Measurements from ENCODE around the gene FXYD1. TPM values are rescaled to one million over a fixed set of nuclear protein-coding genes. Genes with fewer than 3 reads are reported as not detected.

FXYD1 gene
- polyA plus RNA-seq, 2 of the 4 experiments (the other 2 are of a cell fraction): not detected

- FAIRE-seq: no peak
- no peaks in the 10 kb centered on the region for H3K9me3 ChIP-seq
- H3K4me3 ChIP-seq: no peak overlapping the region
- H3K4me2 ChIP-seq: peak overlapping the region; percentile 83
- ChIA-PET CTCF (interaction anchor here (0.7 to 11.0 kb wide), 19 partner anchors 9 to 168 kb away, joined by 3 to 163 read pairs (median 8); partner anchors contain the start of genes FXYD3, FXYD5 and USF2), POLR2A (interaction anchor here (0.7 to 1.2 kb wide), 3 partner anchors 16 to 148 kb away, joined by 5 to 9 read pairs (median 7); no protein-coding TSS in a partner anchor)
- no peak for TF ChIP-seq SMC3 (IDR thresholded peaks at IDR 0.05)
- TF ChIP-seq RARB (CRISPR knock-in tag; IDR thresholded peaks at IDR 0.05): no peak
- TF ChIP-seq, protein P1, sequence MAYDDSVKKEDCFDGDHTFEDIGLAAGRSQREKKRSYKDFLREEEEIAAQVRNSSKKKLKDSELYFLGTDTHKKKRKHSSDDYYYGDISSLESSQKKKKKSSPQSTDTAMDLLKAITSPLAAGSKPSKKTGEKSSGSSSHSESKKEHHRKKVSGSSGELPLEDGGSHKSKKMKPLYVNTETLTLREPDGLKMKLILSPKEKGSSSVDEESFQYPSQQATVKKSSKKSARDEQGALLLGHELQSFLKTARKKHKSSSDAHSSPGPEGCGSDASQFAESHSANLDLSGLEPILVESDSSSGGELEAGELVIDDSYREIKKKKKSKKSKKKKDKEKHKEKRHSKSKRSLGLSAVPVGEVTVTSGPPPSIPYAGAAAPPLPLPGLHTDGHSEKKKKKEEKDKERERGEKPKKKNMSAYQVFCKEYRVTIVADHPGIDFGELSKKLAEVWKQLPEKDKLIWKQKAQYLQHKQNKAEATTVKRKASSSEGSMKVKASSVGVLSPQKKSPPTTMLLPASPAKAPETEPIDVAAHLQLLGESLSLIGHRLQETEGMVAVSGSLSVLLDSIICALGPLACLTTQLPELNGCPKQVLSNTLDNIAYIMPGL (CRISPR knock-in tag; IDR thresholded peaks at IDR 0.05; ENCODE audit: borderline replicate concordance): no peak
- TF ChIP-seq FOSL2 (IDR thresholded peaks at IDR 0.05): no peak
- no peak for TF ChIP-seq FOSL2 (CRISPR knock-in tag; IDR thresholded peaks at IDR 0.05)
- TF ChIP-seq, protein P2, sequence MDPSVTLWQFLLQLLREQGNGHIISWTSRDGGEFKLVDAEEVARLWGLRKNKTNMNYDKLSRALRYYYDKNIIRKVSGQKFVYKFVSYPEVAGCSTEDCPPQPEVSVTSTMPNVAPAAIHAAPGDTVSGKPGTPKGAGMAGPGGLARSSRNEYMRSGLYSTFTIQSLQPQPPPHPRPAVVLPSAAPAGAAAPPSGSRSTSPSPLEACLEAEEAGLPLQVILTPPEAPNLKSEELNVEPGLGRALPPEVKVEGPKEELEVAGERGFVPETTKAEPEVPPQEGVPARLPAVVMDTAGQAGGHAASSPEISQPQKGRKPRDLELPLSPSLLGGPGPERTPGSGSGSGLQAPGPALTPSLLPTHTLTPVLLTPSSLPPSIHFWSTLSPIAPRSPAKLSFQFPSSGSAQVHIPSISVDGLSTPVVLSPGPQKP (IDR thresholded peaks at IDR 0.05; ENCODE audit: low read depth, low read length): no peak
- TF ChIP-seq EP300 (IDR thresholded peaks at IDR 0.05): no peak
- DNase-seq (ENCODE audit: low read depth in 1 of 2, low spot score in 1 of 2): no peak
- no peak for ATAC-seq
- H3K4me1 ChIP-seq: peaks cover 50% of the 10 kb centered on the region
- WGBS (ENCODE audit: missing lambda C conversion rate): 70% methylated on average over 10 of the region's 12 CpGs
- H3K27ac ChIP-seq: no peak overlapping the region
Observed at GRCh38 chr19:35140207-35140961, 1.8 kb downstream of the FXYD1 start.

DNA sequence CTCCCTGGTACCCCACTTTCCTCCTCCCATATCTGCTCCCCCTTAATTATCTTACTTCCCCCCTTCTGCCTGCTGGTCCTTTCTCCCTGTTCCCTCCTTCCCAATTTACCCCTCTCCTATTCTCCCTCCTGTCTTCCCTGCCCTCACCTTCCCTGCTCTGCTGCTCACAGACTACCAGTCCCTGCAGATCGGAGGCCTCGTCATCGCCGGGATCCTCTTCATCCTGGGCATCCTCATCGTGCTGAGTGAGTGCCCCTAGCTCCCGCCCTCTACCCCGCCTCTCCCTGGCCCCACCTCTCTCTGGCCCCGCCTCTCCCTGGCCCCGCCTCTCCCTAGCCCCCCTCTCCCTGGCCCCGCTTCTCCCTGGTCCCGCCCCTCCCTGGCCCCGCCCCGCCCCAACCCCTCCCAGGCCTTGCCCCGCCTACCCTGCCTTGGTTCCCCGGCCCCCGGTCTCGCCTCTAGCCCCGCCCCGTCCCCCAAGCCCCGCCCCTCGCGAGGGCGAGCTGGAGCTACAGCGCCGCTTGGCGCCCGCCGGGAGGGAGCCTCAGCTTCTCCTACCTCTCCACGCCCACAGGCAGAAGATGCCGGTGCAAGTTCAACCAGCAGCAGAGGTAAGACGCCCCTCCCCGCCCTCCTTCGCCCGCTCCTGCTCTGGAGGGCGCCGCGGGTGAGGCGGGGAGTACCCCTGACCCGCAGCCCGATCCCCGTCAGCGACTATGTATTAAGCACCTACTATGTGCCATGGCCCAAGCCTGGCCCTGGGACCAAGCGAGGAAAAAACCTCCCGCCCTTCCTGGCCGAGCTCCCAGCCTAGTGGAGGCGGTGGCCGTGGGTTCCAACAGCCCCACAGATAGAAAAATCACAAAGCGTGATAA, 2.6 kb downstream of the FXYD1 start:
- ATAC-seq (peak; percentile 59 to 86), FAIRE-seq (peak; percentile 76), DNase-seq (ENCODE audit: low read depth in 1 of 2, low spot score in 1 of 2) (peak; percentile 95 to 100)
- 7% methylated on average over 25 of the region's 48 CpGs for WGBS (ENCODE audit: missing lambda C conversion rate)
- POLR2A ChIA-PET: interaction anchor here (0.6 to 1.2 kb wide), 7 partner anchors 14 to 147 kb away, joined by 3 to 9 read pairs (median 5); partner anchors contain the start of gene FXYD5
- H3K4me1 ChIP-seq: peaks cover 52% of the 10 kb centered on the region
- CTCF ChIA-PET: interaction anchor here (0.7 to 11.0 kb wide), 51 partner anchors 9 to 503 kb away, joined by 3 to 163 read pairs (median 5); partner anchors contain the start of genes FXYD3, FXYD5, USF2 and ZNF30
- peak overlapping the region; percentile 83 for H3K4me2 ChIP-seq
- no peaks in the 10 kb centered on the region for H3K9me3 ChIP-seq
- TF ChIP-seq TFCP2L1 (CRISPR knock-in tag; IDR thresholded peaks at IDR 0.05) (0 out of 2 replicates have a peak, but pooled peaks have one; percentile 32), SMC3 (IDR thresholded peaks at IDR 0.05) (peak; percentile 78), JUN (IDR thresholded peaks at IDR 0.05) (no peak), CHD4 (IDR thresholded peaks at IDR 0.05; ENCODE audit: borderline replicate concordance) (peak; percentile 70; the same call in 1 of the 2 replicates), CTCF (IDR thresholded peaks at IDR 0.05) (peak; percentile 66), RAD21 (conservative IDR thresholded peaks at IDR 0.05 in 1 of 2, IDR thresholded peaks at IDR 0.05 in 1 of 2) (peak; percentile 65 to 82), HOXA7 (CRISPR knock-in tag; IDR thresholded peaks at IDR 0.05) (no peak)
- TF ChIP-seq, protein P3, sequence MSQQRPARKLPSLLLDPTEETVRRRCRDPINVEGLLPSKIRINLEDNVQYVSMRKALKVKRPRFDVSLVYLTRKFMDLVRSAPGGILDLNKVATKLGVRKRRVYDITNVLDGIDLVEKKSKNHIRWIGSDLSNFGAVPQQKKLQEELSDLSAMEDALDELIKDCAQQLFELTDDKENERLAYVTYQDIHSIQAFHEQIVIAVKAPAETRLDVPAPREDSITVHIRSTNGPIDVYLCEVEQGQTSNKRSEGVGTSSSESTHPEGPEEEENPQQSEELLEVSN (IDR thresholded peaks at IDR 0.05; ENCODE audit: borderline replicate concordance, low read depth): peak; percentile 64; the same call in 1 of the 2 replicates
- TF ChIP-seq, protein P4, sequence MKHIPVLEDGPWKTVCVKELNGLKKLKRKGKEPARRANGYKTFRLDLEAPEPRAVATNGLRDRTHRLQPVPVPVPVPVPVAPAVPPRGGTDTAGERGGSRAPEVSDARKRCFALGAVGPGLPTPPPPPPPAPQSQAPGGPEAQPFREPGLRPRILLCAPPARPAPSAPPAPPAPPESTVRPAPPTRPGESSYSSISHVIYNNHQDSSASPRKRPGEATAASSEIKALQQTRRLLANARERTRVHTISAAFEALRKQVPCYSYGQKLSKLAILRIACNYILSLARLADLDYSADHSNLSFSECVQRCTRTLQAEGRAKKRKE (CRISPR knock-in tag; IDR thresholded peaks at IDR 0.05; ENCODE audit: low read depth): no peak
- TF ChIP-seq, protein P5, sequence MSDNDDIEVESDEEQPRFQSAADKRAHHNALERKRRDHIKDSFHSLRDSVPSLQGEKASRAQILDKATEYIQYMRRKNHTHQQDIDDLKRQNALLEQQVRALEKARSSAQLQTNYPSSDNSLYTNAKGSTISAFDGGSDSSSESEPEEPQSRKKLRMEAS (IDR thresholded peaks at IDR 0.05): peak; percentile 59
- peak overlapping the region; percentile 34 for H3K4me3 ChIP-seq
- peak overlapping the region in 1 of 2 experiments; percentile 52; a peak in 2 of 6 replicates for H3K27ac ChIP-seq

Data from A549 (cell line).